H1 (cell line): ENCODE results near the gene PFKFB1. TPM values are rescaled to one million over a fixed set of nuclear protein-coding genes. Genes with fewer than 3 reads are reported as not detected.

Source experiments
- BCL11A ChIP-seq, 2 experiments: IDR thresholded peaks; one replicate each; pipeline ENCODE4 v1.6.1; 2011; ENCODE audit warnings: low read depth in 2 of 2, low read length in 2 of 2, mild to moderate bottlenecking in 2 of 2
- CREB1 ChIP-seq: IDR thresholded peaks from 2 replicates; pipeline ENCODE4 v1.6.1; 2012; ENCODE audit warnings: inconsistent platforms
- polyA plus RNA-seq, 7 experiments: library from polyadenylated mRNA; depleted of rRNA in 3 of 7; stranded (reverse) in 5 of 7; unstranded in 2 of 7; fragments of >200 nt in 5 of 7; fragments of 200-250 nt in 2 of 7; gene quantifications; 1 replicate in 5 of 7; 2 replicates in 1 of 7; 4 replicates in 1 of 7; pipeline versions ENCODE4 v1.2.1 to v1.2.3, GENCODE V29; 2011 to 2013; ENCODE audit warnings: missing spikeins in 2 of 7, mixed read lengths in 2 of 7
- total RNA-seq: library from RNA; stranded (reverse); fragmentation: NEBNext Ultra II Directional; extraction: Animal tissue kit (Norgen Biotek cat#: 25700); gene quantifications from 2 replicates; pipeline ENCODE4 v1.2.1, GENCODE V29; 2021
- TF ChIP-seq, protein P1 (sequence below): IDR thresholded peaks from 2 replicates; pipeline ENCODE4 v1.6.1; 2011; ENCODE audit warnings: low read depth, mild to moderate bottlenecking, low read length; ENCODE audit not compliant: insufficient read depth
- TF ChIP-seq, protein P2 (sequence below): IDR thresholded peaks from 2 replicates; pipeline ENCODE4 v1.6.1; 2011; ENCODE audit warnings: low read length, improper control_type of control experiment
- TF ChIP-seq, protein P3 (sequence below): IDR thresholded peaks from 2 replicates; pipeline ENCODE4 v1.6.1; 2012; ENCODE audit warnings: inconsistent platforms

The PFKFB1 gene
- total and polyA plus RNA-seq, 2 of the 8 experiments (the other 6 are each of a cell fraction or from before 2014, with no cell fraction given) = 0.26 to 0.30 TPM

DNA sequence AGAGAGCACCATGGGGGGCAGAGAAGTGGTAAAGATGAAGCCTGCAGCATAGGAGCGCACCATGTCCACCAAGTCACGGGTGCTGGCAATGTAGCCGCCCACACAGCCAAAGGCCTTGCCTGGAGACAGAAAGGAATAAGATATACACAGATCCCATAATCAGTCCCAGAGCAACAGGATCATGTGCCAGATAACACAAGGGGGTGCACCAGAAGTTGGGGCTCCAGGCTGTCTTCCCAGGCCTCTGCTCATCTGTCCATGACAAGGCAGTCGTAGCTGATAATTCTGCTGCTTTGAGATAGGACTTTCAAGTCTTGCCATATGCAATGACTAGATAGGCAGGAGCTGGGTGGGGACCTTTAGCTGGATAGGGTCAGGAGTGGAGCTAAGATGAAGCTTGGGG is 20.9 kb upstream of the PFKFB1 start (continued):
- TF ChIP-seq, protein P1, sequence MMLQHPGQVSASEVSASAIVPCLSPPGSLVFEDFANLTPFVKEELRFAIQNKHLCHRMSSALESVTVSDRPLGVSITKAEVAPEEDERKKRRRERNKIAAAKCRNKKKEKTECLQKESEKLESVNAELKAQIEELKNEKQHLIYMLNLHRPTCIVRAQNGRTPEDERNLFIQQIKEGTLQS = no peak
- TF ChIP-seq, protein P2, sequence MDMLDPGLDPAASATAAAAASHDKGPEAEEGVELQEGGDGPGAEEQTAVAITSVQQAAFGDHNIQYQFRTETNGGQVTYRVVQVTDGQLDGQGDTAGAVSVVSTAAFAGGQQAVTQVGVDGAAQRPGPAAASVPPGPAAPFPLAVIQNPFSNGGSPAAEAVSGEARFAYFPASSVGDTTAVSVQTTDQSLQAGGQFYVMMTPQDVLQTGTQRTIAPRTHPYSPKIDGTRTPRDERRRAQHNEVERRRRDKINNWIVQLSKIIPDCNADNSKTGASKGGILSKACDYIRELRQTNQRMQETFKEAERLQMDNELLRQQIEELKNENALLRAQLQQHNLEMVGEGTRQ = no peak
- TF ChIP-seq CREB1 (no peak), BCL11A (IDR thresholded peaks at IDR 0.05; ENCODE audit: low read depth in 2 of 2, low read length in 2 of 2) (no peak)
- TF ChIP-seq, protein P3, sequence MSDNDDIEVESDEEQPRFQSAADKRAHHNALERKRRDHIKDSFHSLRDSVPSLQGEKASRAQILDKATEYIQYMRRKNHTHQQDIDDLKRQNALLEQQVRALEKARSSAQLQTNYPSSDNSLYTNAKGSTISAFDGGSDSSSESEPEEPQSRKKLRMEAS = no peak
